ENCODE data around the gene NTM.

NTM gene

GRCh38 chr11:132008226-132008625 is 637.8 kb downstream of the NTM start:
- FAIRE-seq (no peak), DNase-seq (ENCODE audit: insufficient read length) (no peak)
- TF ChIP-seq POLR2A (IDR thresholded peaks at IDR 0.05; ENCODE audit: low read depth, low read length) (no peak), TAF1 (IDR thresholded peaks at IDR 0.05; ENCODE audit: borderline replicate concordance, low read depth, low read length) (no peak), POLR2AphosphoS5 (IDR thresholded peaks at IDR 0.05; ENCODE audit: low read depth, low read length) (no peak)

- TF ChIP-seq TAF1 (IDR thresholded peaks at IDR 0.05; ENCODE audit: borderline replicate concordance, low read depth, low read length) (no peak), POLR2AphosphoS5 (IDR thresholded peaks at IDR 0.05; ENCODE audit: low read depth, low read length) (no peak), POLR2A (IDR thresholded peaks at IDR 0.05; ENCODE audit: low read depth, low read length) (no peak)
- FAIRE-seq (no peak), DNase-seq (ENCODE audit: insufficient read length) (no peak)
Measured at GRCh38 chr11:132008872-132009271, 638.5 kb downstream of the NTM start.

DNA sequence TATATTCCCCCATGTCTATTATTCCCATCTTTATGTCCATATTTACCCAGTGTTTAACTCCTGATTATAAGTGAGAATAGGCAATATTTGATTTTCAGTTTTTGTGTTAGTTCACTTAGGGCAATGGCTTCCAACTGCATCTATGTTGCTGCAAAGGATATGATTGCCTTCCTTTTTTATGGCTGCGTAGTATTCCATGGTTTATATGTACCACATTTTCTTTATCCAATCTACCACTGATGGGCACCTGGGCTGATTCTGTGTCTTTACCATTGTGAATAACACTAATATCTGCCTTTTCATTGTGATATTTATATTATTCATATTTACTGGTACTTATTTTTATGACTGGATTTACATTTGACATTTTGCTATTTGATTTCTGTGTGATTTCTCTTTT is 649.6 kb downstream of the NTM start:
- FAIRE-seq = no peak

DNA sequence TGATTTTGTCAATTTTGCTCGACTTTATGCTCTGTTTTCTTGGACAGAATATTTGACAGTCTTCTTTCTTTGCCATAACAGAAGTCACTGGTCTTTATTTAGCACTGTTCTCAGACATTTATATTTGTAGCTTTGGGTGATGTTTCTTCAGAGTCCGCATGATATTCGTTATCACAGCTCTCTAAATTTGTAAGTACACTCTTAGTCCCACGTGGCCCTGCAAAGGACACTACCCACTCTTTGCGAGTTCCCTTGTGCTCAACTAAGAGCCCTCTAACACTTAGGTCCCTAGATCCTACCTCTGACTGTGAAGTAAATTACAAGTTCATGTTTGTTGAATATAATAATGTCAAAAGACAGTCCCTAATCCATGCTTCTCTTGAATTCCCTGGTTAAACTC is 651.9 kb downstream of the NTM start:
- FAIRE-seq (no peak), DNase-seq (ENCODE audit: insufficient read length) (no peak)
- no peak for TF ChIP-seq TAF1 (IDR thresholded peaks at IDR 0.05; ENCODE audit: borderline replicate concordance, low read depth, low read length)

More for the DNA sequence above, 649.6 kb downstream of the NTM start:
- DNase-seq (ENCODE audit: insufficient read length) = no peak
- TF ChIP-seq POLR2AphosphoS5 (IDR thresholded peaks at IDR 0.05; ENCODE audit: low read depth, low read length) = no peak

DNA sequence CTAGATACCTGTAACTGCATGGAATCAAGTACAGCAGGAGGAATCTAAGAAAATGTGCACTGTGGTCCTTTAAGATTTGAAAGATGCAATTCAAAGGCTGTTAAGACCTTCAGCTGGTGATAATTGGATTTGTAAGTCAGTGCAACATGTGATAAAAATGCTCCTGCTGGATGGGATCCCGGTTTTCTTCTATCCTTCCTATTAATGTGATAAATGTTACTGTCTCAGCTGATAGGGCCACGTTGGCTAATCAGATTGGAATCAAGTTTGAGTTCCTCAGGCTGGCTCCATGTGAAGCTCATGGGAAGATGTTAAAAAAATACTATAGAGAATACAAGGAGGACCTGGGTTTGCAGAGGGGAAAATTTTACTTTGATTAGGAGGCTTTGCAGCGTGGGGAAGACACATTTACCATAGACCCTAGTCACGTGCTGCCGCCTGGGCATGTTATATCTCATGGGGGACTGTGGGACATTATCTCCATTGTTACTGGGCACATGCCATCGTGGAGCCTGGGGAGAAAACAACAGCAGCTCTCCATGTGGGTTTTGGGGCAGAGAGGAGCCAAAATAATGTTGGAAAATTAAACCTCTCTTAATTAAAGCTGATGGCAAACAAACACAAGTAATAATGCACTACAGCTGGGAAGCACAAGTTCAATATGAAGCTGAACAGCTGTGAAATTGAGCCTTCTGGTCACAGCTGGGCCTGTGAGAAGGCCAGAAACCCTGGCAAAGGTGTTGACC is 652.5 kb downstream of the NTM start:
- TF ChIP-seq TAF1 (IDR thresholded peaks at IDR 0.05; ENCODE audit: borderline replicate concordance, low read depth, low read length) (no peak), POLR2AphosphoS5 (IDR thresholded peaks at IDR 0.05; ENCODE audit: low read depth, low read length) (no peak), POLR2A (IDR thresholded peaks at IDR 0.05; ENCODE audit: low read depth, low read length) (no peak)
- DNase-seq (ENCODE audit: insufficient read length) = no peak
- no peak for FAIRE-seq

GRCh38 chr11:132024587-132025295 is 654.3 kb downstream of the NTM start:
- TF ChIP-seq POLR2A (IDR thresholded peaks at IDR 0.05; ENCODE audit: low read depth, low read length) (no peak), TAF1 (IDR thresholded peaks at IDR 0.05; ENCODE audit: borderline replicate concordance, low read depth, low read length) (no peak), POLR2AphosphoS5 (IDR thresholded peaks at IDR 0.05; ENCODE audit: low read depth, low read length) (no peak)
- DNase-seq (ENCODE audit: insufficient read length) (no peak), FAIRE-seq (peak; percentile 78)

GRCh38 chr11:132026746-132027145 is 656.3 kb downstream of the NTM start:
- TF ChIP-seq TAF1 (IDR thresholded peaks at IDR 0.05; ENCODE audit: borderline replicate concordance, low read depth, low read length) = no peak
- no peak for FAIRE-seq
- DNase-seq (ENCODE audit: insufficient read length) = no peak

GRCh38 chr11:132028380-132029240 is 658.2 kb downstream of the NTM start:
- FAIRE-seq = no peak

DNA sequence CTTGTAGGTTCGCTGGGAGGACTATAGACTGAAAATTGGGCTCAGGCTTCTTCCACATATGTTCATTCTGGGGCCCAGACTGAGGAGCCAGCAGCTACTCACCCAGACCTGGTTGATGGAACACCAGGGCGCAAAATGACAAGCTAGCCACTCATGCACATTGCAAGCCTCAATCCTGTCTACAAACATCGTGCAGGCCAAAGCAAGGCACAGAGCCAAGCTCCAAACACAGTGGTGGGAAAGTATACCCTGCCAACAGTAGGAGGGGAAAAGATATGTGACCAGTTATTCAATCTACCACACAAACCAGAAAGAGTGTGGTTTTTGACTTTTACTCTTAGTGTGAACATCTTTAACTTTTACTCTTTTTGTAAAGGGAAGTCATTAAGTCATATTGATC is 660.5 kb downstream of the NTM start:
- TF ChIP-seq POLR2A (IDR thresholded peaks at IDR 0.05; ENCODE audit: low read depth, low read length) (no peak), POLR2AphosphoS5 (IDR thresholded peaks at IDR 0.05; ENCODE audit: low read depth, low read length) (no peak), TAF1 (IDR thresholded peaks at IDR 0.05; ENCODE audit: borderline replicate concordance, low read depth, low read length) (no peak)
- FAIRE-seq (no peak), DNase-seq (ENCODE audit: insufficient read length) (no peak)

More at GRCh38 chr11:132028380-132029240, 658.2 kb downstream of the NTM start:
- DNase-seq (ENCODE audit: insufficient read length) = no peak
- TF ChIP-seq TAF1 (IDR thresholded peaks at IDR 0.05; ENCODE audit: borderline replicate concordance, low read depth, low read length) = no peak
- no peak for TF ChIP-seq POLR2A (IDR thresholded peaks at IDR 0.05; ENCODE audit: low read depth, low read length)

DNA sequence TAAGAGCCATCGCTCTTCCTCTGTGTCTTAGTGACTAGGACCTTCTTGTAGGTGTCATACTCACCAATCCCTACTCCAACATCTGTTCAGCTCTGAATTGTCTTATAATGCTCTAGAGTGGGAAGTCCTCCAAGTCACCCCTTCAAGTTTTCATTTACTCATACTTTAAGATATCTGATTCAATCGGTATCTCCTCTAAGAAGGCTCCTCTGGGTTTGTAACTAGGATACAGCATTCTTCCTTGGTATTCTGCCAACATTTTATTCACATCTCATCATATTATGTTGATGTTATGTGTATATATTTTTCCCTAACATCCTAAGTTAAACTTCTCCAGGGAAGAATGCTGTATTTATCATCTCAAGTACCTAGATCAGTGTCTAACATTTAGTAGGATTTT is 662.1 kb downstream of the NTM start:
- TF ChIP-seq POLR2AphosphoS5 (IDR thresholded peaks at IDR 0.05; ENCODE audit: low read depth, low read length) (no peak), TAF1 (IDR thresholded peaks at IDR 0.05; ENCODE audit: borderline replicate concordance, low read depth, low read length) (no peak), POLR2A (IDR thresholded peaks at IDR 0.05; ENCODE audit: low read depth, low read length) (no peak)
- no peak for FAIRE-seq
- no peak for DNase-seq (ENCODE audit: insufficient read length)

DNA sequence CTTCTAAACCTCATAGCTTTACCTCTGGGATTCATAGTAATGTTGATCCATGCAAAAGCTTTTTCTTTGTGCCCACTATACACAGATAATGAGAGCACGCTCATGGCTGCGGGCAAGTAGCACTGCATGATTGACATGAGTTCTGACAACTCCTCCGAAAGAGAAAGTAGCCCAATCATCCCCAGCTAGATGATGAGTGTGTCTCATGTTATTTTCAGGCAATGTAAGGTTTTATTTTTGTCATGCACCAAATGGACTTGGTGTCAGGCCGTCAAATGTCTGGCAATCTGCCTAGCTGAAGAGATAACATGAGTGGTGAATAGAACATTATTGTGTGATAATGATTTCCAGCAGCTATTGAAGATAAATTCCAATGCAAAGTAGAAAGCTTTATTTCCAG is 662.6 kb downstream of the NTM start:
- DNase-seq (ENCODE audit: insufficient read length) (no peak), FAIRE-seq (no peak)
- TF ChIP-seq POLR2A (IDR thresholded peaks at IDR 0.05; ENCODE audit: low read depth, low read length) (no peak), TAF1 (IDR thresholded peaks at IDR 0.05; ENCODE audit: borderline replicate concordance, low read depth, low read length) (no peak), POLR2AphosphoS5 (IDR thresholded peaks at IDR 0.05; ENCODE audit: low read depth, low read length) (no peak)

DNA sequence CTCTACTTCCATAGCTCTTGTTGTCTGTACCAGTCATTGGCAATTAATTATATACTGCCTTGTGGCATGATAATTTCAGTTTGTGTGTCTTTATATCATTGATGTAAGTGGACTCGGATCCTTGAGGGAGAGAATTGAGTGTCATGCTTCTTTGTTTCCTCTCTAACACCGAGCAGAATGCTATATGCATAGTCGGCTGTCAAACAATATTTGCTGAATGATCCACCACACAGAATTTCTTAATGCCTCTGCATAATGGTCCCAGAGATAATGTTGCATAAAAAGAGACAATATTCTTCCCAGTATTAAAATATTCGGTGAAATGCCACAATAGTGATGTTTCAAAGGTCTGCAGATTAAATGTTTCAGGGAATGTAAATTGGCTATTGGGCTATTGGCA is 664.8 kb downstream of the NTM start:
- DNase-seq (ENCODE audit: insufficient read length) = no peak
- no peak for FAIRE-seq
- no peak for TF ChIP-seq POLR2AphosphoS5 (IDR thresholded peaks at IDR 0.05; ENCODE audit: low read depth, low read length)
- no peak for TF ChIP-seq POLR2A (IDR thresholded peaks at IDR 0.05; ENCODE audit: low read depth, low read length)

Measured in GM12892 (cell line).